ENCODE measurements around the gene CLEC18A.

The CLEC18A gene

DNA sequence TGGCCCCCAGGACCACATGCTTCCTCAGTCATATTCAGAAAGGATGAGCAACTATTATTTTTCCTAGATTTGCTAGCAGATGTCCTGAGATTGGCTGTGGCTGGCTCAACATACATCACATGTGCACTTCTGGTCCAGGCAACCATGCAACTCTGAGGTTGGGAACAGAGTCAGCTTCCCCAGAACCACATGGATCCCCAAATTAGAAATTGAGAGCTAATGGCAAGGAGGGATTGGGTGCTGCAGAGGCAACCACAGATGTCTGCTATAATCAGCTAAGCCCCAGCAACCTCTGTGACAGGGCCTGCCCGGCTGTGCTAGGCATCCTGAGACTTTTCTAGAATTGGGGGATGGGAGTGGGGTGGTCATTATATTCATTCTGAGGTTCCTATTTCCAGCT, 33.8 kb upstream of the CLEC18A start:
- H3K27ac ChIP-seq (ENCODE audit: low read depth, low read length, poor library complexity, severe bottlenecking): no peak overlapping the region

GRCh38 chr16:69917739-69918138, 33.4 kb upstream of the CLEC18A start:
- Histone ChIP-seq H3K36me3 (ENCODE audit: insufficient read depth, low read length) (no peaks in the 10 kb centered on the region), H3K27me3 (ENCODE audit: insufficient read depth, low read length) (no peaks in the 10 kb centered on the region), H3K4me2 (ENCODE audit: low read length) (no peak overlapping the region), H3K9ac (ENCODE audit: low read length) (no peak overlapping the region), H4K20me1 (ENCODE audit: insufficient read depth, low read length) (no peaks in the 10 kb centered on the region), H3K4me1 (ENCODE audit: insufficient read depth, low read length, severe bottlenecking) (no peaks in the 10 kb centered on the region), H3K4me3 (ENCODE audit: low read depth, low read length, poor library complexity, severe bottlenecking) (no peak overlapping the region), H3K27ac (ENCODE audit: low read depth, low read length, poor library complexity, severe bottlenecking) (no peak overlapping the region), H3K79me2 (ENCODE audit: insufficient read depth, low read length) (no peaks in the 10 kb centered on the region), H2AFZ (ENCODE audit: low read length) (no peak overlapping the region), H3F3A (ENCODE audit: insufficient read depth, low read length) (no peaks in the 10 kb centered on the region), H3K9me2 (ENCODE audit: low read depth, low read length) (no peaks in the 10 kb centered on the region), H3K9me3 (ENCODE audit: low read length) (no peaks in the 10 kb centered on the region)
- TF ChIP-seq EZH2 (IDR thresholded peaks at IDR 0.05; ENCODE audit: borderline replicate concordance, low read length): no peak
- TF ChIP-seq CTCF (IDR thresholded peaks at IDR 0.05; ENCODE audit: low read length): no peak

More for the DNA sequence above, 33.8 kb upstream of the CLEC18A start:
- no peaks in the 10 kb centered on the region for H3K9me2 ChIP-seq (ENCODE audit: low read depth, low read length)
- no peaks in the 10 kb centered on the region for H3K79me2 ChIP-seq (ENCODE audit: insufficient read depth, low read length)
- H2AFZ ChIP-seq (ENCODE audit: low read length): no peak overlapping the region
- H3K36me3 ChIP-seq (ENCODE audit: insufficient read depth, low read length): no peaks in the 10 kb centered on the region
- no peak overlapping the region for H3K4me3 ChIP-seq (ENCODE audit: low read depth, low read length, poor library complexity, severe bottlenecking)
- H3K4me2 ChIP-seq (ENCODE audit: low read length): no peak overlapping the region
- H3K27me3 ChIP-seq (ENCODE audit: insufficient read depth, low read length): no peaks in the 10 kb centered on the region
- no peaks in the 10 kb centered on the region for H3K9me3 ChIP-seq (ENCODE audit: low read length)
- no peak for TF ChIP-seq EZH2 (IDR thresholded peaks at IDR 0.05; ENCODE audit: borderline replicate concordance, low read length)
- no peaks in the 10 kb centered on the region for H3F3A ChIP-seq (ENCODE audit: insufficient read depth, low read length)
- no peak overlapping the region for H3K9ac ChIP-seq (ENCODE audit: low read length)
- H4K20me1 ChIP-seq (ENCODE audit: insufficient read depth, low read length): no peaks in the 10 kb centered on the region
- no peaks in the 10 kb centered on the region for H3K4me1 ChIP-seq (ENCODE audit: insufficient read depth, low read length, severe bottlenecking)

GRCh38 chr16:69918241-69918640, 32.9 kb upstream of the CLEC18A start:
- Histone ChIP-seq H4K20me1 (ENCODE audit: insufficient read depth, low read length) (no peaks in the 10 kb centered on the region), H3K27ac (ENCODE audit: low read depth, low read length, poor library complexity, severe bottlenecking) (no peak overlapping the region), H3K4me2 (ENCODE audit: low read length) (no peak overlapping the region)

More at GRCh38 chr16:69918241-69918640, 32.9 kb upstream of the CLEC18A start:
- Histone ChIP-seq H3K79me2 (ENCODE audit: insufficient read depth, low read length) (no peaks in the 10 kb centered on the region), H2AFZ (ENCODE audit: low read length) (no peak overlapping the region), H3K4me1 (ENCODE audit: insufficient read depth, low read length, severe bottlenecking) (no peaks in the 10 kb centered on the region), H3K9ac (ENCODE audit: low read length) (no peak overlapping the region), H3K4me3 (ENCODE audit: low read depth, low read length, poor library complexity, severe bottlenecking) (no peak overlapping the region), H3K9me2 (ENCODE audit: low read depth, low read length) (no peaks in the 10 kb centered on the region), H3K36me3 (ENCODE audit: insufficient read depth, low read length) (no peaks in the 10 kb centered on the region), H3K9me3 (ENCODE audit: low read length) (no peaks in the 10 kb centered on the region), H3K27me3 (ENCODE audit: insufficient read depth, low read length) (no peaks in the 10 kb centered on the region), H3F3A (ENCODE audit: insufficient read depth, low read length) (no peaks in the 10 kb centered on the region)
- TF ChIP-seq EZH2 (IDR thresholded peaks at IDR 0.05; ENCODE audit: borderline replicate concordance, low read length) (no peak), CTCF (IDR thresholded peaks at IDR 0.05; ENCODE audit: low read length) (no peak)
